GM21367 (cell line): Measurements from ENCODE around the gene LRP1.

Experiments used
- ATAC-seq: cut with Tn5 transposase; IDR thresholded peaks from one replicate; pipeline ENCODE4 v1.9.1; 2021; ENCODE audit not compliant: unreplicated experiment

LRP1 gene

DNA sequence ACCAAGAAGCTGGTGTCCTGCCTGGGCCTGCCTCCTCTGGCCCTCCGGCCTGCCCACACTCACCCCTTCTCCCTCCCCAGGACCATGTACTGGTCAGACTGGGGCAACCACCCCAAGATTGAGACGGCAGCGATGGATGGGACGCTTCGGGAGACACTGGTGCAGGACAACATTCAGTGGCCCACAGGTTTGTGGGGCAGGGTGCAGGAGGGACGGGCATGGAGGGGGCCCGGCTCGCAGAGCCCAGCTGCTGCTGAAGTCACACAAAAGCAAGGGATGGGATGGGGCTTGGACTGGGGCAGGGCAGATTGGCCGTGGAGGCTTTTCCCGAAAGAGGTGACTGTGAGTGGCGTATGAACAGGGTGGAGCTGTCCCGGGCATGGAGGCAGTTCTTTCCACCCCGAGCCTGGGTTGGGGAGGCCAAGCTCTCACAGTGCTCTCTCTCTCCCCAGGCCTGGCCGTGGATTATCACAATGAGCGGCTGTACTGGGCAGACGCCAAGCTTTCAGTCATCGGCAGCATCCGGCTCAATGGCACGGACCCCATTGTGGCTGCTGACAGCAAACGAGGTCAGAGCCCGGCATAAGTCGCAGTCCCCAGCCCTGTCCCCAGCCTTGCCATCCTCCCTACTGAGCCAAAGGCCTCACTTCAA lies 80.5 kb downstream of the LRP1 start:
- no peak for ATAC-seq

DNA sequence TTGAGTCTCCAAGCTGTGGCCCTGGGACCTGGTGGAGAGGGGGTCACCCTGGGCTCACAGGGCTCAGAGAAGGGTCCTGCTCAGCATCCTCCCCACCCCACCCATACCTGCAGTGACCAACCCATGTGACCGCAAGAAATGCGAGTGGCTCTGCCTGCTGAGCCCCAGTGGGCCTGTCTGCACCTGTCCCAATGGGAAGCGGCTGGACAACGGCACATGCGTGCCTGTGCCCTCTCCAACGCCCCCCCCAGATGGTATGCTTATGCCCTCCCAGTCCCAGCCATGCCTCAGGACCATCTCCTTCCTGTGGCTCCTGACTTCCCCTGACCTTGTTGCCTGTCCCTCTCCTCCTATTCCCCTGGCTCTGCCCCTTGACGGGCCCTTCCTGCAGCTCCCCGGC lies 81.6 kb downstream of the LRP1 start:
- no peak for ATAC-seq

DNA sequence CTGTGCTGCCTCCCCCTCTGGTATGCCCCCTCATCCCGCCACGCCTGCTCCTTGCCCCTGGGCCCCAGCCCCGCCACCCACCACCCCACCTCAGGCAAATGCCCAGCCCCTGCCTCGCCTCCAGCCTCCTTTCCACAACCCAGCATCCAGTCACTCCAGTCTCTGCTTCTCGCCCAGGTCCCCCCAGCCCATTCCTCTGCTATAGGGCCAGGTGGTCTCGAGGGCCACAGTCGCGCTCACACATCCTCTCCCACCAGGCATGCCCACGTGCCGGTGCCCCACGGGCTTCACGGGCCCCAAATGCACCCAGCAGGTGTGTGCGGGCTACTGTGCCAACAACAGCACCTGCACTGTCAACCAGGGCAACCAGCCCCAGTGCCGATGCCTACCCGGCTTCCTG lies 82.2 kb downstream of the LRP1 start:
- no peak for ATAC-seq

DNA sequence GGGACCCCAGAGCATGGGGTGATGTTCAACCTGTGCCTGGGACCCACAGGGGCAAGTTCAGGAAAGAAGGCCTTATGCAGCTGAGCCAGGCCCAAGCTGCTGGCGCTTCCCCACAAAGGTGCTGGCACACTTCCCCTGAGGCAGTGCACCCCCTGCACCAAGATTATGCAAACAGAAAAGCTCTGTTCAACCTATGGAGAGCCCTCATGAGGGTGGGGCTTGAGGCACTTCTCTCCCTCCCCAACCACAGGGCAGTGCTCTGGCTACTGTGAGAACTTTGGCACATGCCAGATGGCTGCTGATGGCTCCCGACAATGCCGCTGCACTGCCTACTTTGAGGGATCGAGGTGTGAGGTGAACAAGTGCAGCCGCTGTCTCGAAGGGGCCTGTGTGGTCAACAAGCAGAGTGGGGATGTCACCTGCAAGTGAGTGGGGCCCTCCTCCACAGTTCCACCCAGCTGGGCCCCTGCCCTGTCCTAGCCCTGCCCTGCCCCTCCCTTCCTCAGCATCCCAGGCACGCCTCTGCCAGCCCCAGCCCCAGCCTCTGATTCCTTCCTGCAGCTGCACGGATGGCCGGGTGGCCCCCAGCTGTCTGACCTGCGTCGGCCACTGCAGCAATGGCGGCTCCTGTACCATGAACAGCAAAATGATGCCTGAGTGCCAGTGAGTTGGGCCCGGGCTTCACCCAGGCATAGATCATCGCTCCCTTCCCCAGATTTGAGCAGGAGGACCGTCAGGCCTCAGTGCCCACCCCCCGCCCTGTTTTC lies 82.8 kb downstream of the LRP1 start:
- ATAC-seq: no peak

DNA sequence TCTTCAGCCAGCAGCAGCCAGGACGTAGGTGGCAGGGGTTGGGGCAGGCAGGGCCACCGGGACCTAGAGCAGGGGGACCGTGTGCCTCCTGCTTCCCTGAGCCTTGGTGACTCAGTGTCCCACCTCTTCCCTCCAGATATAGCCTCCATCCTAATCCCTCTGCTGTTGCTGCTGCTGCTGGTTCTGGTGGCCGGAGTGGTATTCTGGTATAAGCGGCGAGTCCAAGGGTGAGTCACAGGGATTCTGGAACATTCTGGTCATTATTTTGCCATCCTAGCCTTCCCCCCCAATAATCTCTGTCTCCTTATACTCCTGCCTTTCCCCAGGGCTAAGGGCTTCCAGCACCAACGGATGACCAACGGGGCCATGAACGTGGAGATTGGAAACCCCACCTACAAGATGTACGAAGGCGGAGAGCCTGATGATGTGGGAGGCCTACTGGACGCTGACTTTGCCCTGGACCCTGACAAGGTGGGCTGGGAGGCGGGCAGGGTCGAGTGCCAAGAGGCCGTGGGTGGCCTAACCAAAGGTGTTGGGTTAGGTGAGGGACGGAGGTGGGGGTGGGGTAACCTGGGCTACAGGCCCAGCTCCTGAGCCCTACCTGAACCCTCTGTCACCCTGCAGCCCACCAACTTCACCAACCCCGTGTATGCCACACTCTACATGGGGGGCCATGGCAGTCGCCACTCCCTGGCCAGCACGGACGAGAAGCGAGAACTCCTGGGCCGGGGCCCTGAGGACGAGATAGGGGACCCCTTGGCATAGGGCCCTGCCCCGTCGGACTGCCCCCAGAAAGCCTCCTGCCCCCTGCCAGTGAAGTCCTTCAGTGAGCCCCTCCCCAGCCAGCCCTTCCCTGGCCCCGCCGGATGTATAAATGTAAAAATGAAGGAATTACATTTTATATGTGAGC lies 83.8 kb downstream of the LRP1 start:
- no peak for ATAC-seq

DNA sequence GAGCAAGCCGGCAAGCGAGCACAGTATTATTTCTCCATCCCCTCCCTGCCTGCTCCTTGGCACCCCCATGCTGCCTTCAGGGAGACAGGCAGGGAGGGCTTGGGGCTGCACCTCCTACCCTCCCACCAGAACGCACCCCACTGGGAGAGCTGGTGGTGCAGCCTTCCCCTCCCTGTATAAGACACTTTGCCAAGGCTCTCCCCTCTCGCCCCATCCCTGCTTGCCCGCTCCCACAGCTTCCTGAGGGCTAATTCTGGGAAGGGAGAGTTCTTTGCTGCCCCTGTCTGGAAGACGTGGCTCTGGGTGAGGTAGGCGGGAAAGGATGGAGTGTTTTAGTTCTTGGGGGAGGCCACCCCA lies 84.4 kb downstream of the LRP1 start:
- ATAC-seq: no peak

DNA sequence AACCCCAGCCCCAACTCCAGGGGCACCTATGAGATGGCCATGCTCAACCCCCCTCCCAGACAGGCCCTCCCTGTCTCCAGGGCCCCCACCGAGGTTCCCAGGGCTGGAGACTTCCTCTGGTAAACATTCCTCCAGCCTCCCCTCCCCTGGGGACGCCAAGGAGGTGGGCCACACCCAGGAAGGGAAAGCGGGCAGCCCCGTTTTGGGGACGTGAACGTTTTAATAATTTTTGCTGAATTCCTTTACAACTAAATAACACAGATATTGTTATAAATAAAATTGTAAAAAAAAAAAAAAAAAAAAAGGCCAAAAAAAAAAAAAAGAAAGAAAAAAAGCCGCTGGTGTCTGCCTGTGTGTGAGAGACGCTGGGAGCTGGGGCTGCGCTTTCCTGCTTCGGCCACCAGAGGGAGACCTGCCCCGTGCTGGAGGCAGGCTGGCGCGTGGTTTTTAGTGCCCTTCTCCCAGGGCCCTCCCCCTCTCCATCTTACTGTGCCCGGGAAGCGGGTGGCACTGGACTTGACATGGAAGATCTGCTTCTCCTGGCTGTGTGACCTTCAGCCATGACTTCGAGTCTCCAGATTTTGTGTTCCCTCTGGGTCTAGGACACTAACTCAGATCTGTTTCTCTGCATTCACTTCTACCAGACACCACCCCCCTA lies 84.9 kb downstream of the LRP1 start:
- ATAC-seq: no peak

DNA sequence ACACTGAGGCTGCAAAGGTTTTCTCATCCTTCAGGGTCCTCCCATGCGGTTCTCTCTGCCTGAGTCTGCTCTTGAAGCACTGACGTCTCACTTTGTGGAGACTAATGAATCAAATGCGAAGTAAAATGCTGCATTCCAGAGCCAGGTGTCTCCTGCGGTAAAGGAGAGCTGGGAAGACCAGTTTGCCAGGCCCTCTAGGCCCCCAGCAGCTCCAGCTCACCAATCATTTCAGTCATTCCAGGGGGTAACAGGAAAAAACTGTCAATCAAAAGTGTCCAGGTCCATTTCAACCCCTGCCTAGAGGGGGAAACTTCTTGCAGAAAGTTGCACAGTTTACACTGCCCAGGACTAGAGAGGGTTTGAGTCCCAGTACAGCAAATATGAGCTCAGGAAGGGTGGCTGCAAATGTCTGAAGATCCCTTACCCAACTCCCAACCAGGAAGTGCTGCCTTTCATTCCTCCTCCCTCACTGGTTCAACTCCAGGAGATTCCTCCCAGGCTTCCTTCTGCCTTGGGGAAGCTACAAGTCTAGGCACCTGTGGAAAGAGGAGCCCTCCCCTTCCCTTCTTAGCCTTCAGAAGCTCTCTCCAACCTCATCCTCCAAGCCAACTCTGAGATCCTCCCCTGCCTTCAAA lies 85.6 kb downstream of the LRP1 start:
- no peak for ATAC-seq

DNA sequence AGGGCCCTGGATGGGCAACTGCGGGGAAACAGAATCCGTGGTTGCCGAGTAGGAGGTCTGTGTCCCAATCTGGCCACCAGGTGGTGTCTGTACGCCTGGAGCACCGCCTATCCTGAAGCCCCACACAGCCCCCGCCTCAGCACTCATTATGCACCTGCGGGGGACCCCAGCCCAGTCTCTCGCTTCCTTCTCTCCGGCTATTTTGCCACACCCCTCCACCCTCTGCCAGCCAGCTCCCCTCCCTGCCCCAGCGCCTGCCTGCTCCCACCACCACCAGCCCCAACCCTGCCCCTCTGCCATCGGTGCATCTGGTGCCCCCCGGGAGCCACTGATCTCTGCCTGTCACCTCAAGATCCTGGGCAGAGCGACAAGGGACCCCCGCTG lies 86.1 kb downstream of the LRP1 start:
- ATAC-seq: no peak

DNA sequence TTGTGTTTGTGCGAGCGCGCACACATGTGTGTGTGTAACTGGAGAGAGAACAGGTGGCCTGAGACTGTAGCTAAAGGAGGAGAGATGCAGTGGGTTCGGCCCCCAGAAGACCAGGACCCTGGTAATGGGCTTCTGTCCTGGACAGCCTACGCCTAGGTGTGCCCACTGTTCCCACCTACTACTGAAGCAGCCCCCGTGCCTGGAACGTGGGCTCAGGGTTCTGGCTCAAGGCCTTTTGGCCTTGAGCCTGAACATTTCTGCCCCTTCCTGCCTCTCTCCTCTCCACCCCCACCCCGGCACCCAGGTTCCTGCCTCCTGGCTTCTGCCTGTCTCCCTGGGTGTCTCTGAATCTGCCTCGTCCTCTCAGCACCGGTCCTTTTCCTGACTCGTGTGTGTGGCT lies 86.8 kb downstream of the LRP1 start:
- ATAC-seq: no peak

DNA sequence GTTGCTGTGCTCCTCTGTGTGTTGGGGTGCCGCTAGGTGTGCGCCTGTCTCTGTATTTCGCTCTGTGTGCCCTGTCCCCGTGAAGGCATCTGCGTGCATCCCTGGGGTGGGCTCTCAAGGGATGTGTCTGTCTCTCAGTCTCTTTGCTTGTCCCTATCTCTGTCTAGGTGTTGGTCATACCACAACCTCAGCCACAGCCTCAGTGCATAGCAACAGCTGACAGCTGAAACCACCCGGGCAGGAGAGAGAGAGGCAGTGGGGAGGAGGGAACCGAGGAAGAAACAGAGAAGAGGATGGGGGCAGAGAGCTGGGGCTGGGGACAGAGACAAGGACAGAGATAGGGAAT lies 87.4 kb downstream of the LRP1 start:
- no peak for ATAC-seq

DNA sequence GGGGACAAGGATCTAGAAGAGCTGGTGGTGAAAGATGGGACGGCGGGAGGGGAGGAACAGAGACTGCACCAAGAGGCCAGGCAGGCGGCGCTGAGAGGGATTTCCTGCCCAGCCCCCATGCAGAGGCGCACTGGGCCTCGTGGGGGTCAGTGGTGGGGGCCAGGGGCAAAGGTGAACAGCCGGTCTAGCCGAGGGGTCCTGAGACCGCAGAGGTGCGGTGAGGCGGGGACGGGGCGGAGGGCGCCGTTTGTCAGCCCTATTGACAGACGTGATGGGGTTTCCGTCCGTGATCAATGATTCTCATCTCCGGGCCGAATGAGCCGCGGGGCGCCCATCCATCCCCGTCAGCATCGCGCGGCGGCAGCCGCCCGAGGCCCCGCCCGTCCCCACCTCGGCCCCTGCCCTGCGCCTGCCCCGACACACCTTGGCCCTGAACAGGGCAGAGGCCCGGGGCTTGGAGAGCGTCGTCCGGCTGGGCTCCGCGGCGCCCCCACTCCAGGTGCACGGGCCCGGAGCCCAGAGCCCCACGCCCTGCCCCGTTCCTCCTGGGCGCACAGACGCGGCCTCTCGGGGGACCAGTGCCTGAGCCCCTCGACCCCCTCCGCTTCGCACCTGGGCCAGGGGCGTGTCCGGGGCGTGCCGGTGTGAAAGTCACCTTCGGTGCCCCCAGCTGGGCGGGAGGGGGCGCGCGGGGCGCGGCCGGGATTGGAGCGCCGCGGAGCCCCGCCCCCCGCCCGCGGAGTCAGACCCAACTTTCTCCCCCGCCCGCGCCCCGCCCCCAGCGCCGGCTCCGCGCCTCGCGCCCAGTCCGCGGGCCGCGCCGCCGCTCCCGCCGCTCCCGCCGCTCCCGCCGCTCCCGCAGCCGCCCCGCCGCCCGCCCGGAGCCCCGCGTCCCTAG lies 88.0 kb downstream of the LRP1 start, which contains the start of gene NXPH4:
Gene NXPH4, plus strand, starts transcription at position 781 of the 898 bp plus-strand sequence. CDS start 176 bp downstream, outside the sequence.
- ATAC-seq: no peak

DNA sequence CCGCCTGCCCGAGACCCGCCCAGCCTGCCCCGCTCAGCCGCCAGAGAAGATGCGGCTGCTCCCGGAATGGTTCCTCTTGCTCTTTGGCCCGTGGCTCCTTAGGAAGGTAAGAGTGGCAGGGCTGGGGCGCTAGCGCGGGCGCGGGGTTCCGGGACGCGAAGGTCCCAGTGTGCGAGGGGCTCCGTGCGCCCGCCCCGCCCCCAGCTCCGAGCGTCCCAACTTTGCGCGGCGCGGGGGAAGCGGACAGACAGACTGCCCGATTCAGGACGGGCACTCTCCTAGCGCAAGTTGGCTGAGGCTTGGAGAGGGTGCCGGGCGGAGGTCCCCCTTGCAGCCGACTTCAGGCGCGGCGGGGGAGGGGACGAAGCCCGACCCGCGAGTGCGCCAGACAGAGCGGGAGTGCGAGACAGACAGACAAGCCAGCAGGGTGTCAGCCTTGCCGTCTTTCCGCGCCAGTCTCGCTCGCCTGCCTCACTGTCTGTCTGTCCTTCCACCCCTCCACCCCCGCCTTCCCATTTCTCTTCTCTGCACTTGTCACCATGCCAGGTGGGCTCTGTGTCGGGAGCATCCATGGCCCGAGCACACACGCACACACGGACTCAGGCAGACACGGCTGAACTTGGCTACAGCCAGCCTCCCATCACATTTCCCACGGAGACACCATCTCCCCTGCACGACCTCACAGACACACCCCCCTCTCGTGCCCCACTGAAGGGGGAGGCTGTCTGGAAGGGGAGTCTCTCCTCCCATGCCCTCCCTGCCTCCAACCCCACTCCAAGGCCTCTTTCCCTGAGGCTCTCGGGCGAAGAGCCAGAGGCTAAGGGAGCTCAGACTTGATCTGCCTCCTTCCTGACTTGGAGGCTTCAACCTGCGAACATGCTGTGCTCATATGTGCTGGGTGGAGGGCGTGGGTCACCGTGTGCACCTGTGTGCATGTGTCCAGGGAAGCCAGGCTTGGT lies 88.9 kb downstream of the LRP1 start:
- no peak for ATAC-seq

DNA sequence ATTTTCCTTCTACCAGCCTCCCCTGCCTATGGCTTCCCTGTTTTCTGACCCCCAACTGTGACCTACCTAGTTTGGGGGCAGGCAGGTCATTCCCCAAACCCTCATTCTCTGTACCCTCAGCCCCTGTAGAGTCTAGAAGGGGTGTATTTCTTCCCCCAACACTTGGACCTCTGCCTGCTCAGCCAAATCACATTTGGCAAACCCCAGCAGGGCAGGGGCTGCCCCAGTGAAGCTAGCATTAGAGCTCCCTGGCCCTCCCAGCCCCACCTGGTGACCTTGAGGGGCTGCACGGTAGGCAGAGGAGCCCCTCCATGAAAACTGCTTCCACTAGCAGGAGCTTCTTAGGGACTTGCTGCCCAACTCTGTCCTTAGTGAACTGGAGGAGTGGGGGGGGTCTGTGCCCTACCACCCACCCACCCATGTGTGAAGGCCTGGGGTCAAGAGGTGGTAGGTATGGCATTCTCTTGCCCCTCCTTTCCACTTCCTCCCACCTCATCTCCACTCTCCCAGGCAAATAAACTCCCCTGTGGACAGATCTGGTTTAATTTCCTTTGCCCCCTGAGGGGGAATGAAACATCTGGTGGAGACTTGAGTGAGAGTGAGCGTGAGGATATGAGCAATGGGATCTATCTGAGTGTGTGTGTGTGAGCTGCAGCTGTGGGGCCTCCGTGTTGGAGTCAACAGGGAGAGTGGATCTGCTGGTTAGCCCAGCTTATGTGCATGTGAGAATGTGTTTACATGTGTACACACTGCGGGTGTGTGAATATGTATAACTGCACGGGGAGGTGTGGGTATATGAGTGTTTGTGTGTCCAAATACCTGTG lies 90.0 kb downstream of the LRP1 start:
- ATAC-seq: no peak

DNA sequence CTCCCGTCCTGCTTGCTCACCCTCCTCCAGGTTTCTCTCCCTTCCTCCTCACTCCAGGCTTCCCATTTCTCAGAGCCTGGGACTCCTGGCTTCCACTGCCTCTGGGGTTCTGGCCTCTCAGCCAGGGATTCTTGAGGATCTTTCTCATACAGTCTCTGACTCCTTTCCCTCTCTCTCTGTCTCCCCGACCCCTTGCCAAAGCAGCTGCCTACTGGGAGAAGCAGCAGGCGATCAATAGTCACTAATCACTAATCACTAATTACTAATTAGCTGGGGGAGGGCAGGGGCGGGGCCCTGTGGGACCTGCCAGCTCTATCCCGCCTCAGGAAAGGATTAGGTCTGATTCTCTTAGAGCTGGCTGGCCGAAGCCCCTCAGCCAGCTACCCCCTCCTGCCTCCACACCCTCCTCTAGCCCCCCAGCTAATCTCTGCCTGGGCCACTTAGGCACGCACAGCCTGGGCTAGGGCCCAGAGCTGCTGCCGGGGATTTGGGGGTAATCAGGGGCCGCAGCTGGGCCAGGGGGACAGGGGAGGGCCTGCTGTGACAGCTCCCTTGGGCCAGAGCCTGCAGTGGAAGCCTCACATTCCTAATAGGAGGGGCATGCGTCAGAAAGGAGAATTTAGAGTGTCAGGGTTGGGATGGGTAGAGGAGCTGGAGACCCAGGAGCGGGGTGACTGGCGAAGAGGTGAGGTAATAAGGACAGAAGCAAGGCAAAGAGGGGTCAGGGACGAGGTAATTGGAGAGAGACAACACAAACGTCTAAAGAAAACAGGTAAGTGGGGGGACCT lies 91.1 kb downstream of the LRP1 start:
- ATAC-seq: no peak

DNA sequence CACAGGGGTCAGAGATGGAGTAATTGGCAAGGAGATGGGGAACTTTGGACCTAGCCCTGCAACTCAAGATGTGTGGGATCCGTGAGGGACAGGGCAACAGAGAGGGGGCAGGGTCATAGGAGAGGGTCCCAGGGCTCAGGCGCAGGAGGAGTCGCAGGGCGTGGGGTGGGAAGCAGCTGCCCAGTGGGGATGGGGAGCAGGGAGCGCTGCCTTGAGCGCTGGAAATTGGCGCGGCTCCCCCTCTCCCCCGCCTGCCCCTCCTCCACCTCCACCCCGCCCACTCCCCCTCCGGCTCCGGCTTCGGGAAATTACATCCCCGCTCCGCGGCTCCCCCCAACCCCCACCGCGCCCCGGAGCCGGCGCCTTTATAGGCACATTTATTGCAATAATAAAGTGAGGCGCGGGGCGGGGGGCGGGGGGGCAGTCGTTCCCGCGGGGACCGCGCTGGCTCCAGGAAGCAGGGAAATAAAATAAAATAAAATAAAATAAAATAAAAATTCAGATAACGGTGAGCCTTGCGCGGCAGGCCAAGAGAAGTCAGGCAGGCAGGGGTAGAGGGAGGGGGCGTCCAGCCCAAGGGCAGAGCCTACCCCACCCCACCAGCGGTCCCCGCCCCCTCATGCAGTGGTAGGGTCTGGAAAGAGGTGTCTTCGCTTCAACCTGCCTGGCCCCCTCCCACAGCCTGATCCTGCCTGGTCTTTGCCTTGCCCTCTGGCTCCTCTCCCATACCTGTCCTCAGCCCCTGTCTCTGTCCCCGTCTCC lies 91.9 kb downstream of the LRP1 start:
- ATAC-seq: no peak
